Measurements from ENCODE around the gene TAS1R1.

GRCh38 chr1:6534248-6534822 is 20.8 kb upstream of the TAS1R1 start:
- TF ChIP-seq CTCF (IDR thresholded peaks at IDR 0.05) (no peak), TCF7L2 (IDR thresholded peaks at IDR 0.05; ENCODE audit: low read depth, low read length) (no peak)

Measured in Panc1 (cell line).